Activated CD4-positive, alpha-beta T cell treated with anti-CD3 and anti-CD28 coated beads, Interleukin-10, Interleukin-2, amounts not matched to agents 100 ng/mL and 50 ng/mL, durations not matched to agents 16 hours and 8 hours (primary cell): ENCODE data around the gene SENP7.
A peak's percentile ranks its signal among the peaks of the same experiment; 100 is the strongest.
"Not testable (repeated sequence)": the region's sequence is repeated elsewhere in the genome, so short reads cannot be mapped to it uniquely, and the experiment has no call there.

Source experiments
- DNase-seq: peaks from one replicate; pipeline ENCODE4 v3.0.0-alpha.2; 2020

The SENP7 gene

GRCh38 chr3:101512646-101513418 lies at the start of gene SENP7:
SENP7 (minus strand) TSS chr3:101513212; CDS start chr3:101513130, 82 bp downstream.
- peak; percentile 79 for DNase-seq

GRCh38 chr3:101561630-101562328 lies 48.8 kb upstream of the SENP7 start, which contains the start of gene TRMT10C:
TRMT10C (plus strand) TSS chr3:101561868; CDS start chr3:101564782, 2,914 bp downstream.
- DNase-seq, result peak; percentile 95

- DNase-seq, result no peak
Measured at GRCh38 chr3:101556064-101556463, 43.1 kb upstream of the SENP7 start.

GRCh38 chr3:101553381-101553780 lies 40.4 kb upstream of the SENP7 start:
- DNase-seq, result not testable (repeated sequence)

- not testable (repeated sequence) for DNase-seq
Measured at GRCh38 chr3:101551359-101552081, 38.5 kb upstream of the SENP7 start.

- no peak for DNase-seq
Measured at GRCh38 chr3:101549473-101549872, 36.5 kb upstream of the SENP7 start.

GRCh38 chr3:101548527-101549105 lies 35.6 kb upstream of the SENP7 start:
- no peak for DNase-seq

GRCh38 chr3:101544161-101544850 lies 31.3 kb upstream of the SENP7 start:
- peak; percentile 16 for DNase-seq

- DNase-seq, result peak; percentile 69
Measured at GRCh38 chr3:101542957-101543356, 29.9 kb upstream of the SENP7 start.

- DNase-seq, result not testable (repeated sequence)
Measured at GRCh38 chr3:101536955-101537354, 23.9 kb upstream of the SENP7 start.

- DNase-seq, result no peak
Measured at GRCh38 chr3:101536266-101536665, 23.3 kb upstream of the SENP7 start.

GRCh38 chr3:101535221-101535620 lies 22.2 kb upstream of the SENP7 start:
- DNase-seq, result no peak

- no peak for DNase-seq
Measured at GRCh38 chr3:101533603-101533968, 20.6 kb upstream of the SENP7 start.

- DNase-seq, result no peak
Measured at GRCh38 chr3:101532783-101533602, 20.0 kb upstream of the SENP7 start.

- DNase-seq, result peak; percentile 55
Measured at GRCh38 chr3:101531473-101532086, 18.6 kb upstream of the SENP7 start.

GRCh38 chr3:101530686-101531047 lies 17.7 kb upstream of the SENP7 start:
- DNase-seq, result no peak

- no peak for DNase-seq
Measured at GRCh38 chr3:101529816-101530685, 17.0 kb upstream of the SENP7 start.

- DNase-seq, result no peak
Measured at GRCh38 chr3:101527906-101528305, 14.9 kb upstream of the SENP7 start.

GRCh38 chr3:101527441-101527840 lies 14.4 kb upstream of the SENP7 start:
- no peak for DNase-seq

- peak; percentile 35 for DNase-seq
Measured at GRCh38 chr3:101521211-101521701, 8.2 kb upstream of the SENP7 start.
